ENCODE measurements around the gene RHOH. TPM values are rescaled to one million over a fixed set of nuclear protein-coding genes. Genes with fewer than 3 reads are reported as not detected.

The RHOH gene
- total and polyA plus RNA-seq, 10 of the 15 experiments (the other 5 are each of a cell fraction or from before 2014, with no cell fraction given): 46.5 to 120 (median 57.9) TPM

GRCh38 chr4:40227284-40227683, 30.5 kb downstream of the RHOH start (continued):
- no peak for TF ChIP-seq NR2C2 (IDR thresholded peaks at IDR 0.05; ENCODE audit: borderline replicate concordance, control insufficient read depth, insufficient read length, low read depth)
- no peak for TF ChIP-seq ELK1 (IDR thresholded peaks at IDR 0.05; ENCODE audit: low read depth, low read length)
- TF ChIP-seq RCOR1 (conservative IDR thresholded peaks at IDR 0.05; ENCODE audit: low read depth, low read length): no peak
- TF ChIP-seq E4F1 (IDR thresholded peaks at IDR 0.05; ENCODE audit: borderline replicate concordance, partially characterized antibody): no peak
- no peak for TF ChIP-seq HDAC2 (IDR thresholded peaks at IDR 0.05)
- TF ChIP-seq JUND (IDR thresholded peaks at IDR 0.05; ENCODE audit: low read depth, low read length): no peak
- TF ChIP-seq USF2 (IDR thresholded peaks at IDR 0.05; ENCODE audit: borderline replicate concordance, low read depth, low read length): no peak
- no peak for TF ChIP-seq ZNF217 (IDR thresholded peaks at IDR 0.05)
- TF ChIP-seq PML (IDR thresholded peaks at IDR 0.05; ENCODE audit: low read length): peak; percentile 50; the same call in 1 of the 2 replicates
- TF ChIP-seq MYC (IDR thresholded peaks at IDR 0.05; ENCODE audit: insufficient read depth, insufficient read length, insufficient replicate concordance, low read length, severe bottlenecking): no peak
- TF ChIP-seq MTA3 (IDR thresholded peaks at IDR 0.05; ENCODE audit: borderline replicate concordance, low read length): peak; percentile 87
- no peak for TF ChIP-seq CUX1 (IDR thresholded peaks at IDR 0.05; ENCODE audit: insufficient replicate concordance, low read depth, low read length)
- TF ChIP-seq JUNB (IDR thresholded peaks at IDR 0.05): peak; percentile 92
- no peak for TF ChIP-seq ZNF687 (IDR thresholded peaks at IDR 0.05)
- TF ChIP-seq ETV6 (conservative IDR thresholded peaks at IDR 0.05 in 1 of 2, IDR thresholded peaks at IDR 0.05 in 1 of 2; ENCODE audit: borderline replicate concordance in 1 of 2, low read depth in 1 of 2): peak in 1 of 2 experiments; percentile 88; a peak in 2 of 4 replicates
- peak; percentile 81; the same call in 2 of the 3 replicates for TF ChIP-seq POU2F2 (IDR thresholded peaks at IDR 0.05; ENCODE audit: borderline replicate concordance, low read depth, low read length)

All from GM12878 (cell line).